Lower leg skin (tissue), 3 donors: ENCODE measurements around the gene PRODH.
"Not testable (repeated sequence)": the region's sequence is repeated elsewhere in the genome, so short reads cannot be mapped to it uniquely, and the experiment has no call there.

Experiments
- CTCF ChIP-seq, 3 donors: fragments of 450-650 bp; IDR thresholded peaks; one replicate each; pipeline ENCODE4 v1.5.1; 2016; ENCODE audit warnings: antibody characterized with exemption in 3 of 3, mild to moderate bottlenecking in 3 of 3, moderate library complexity in 2 of 3
- POLR2A ChIP-seq, 2 donors: fragments of 450-650 bp; IDR thresholded peaks; one replicate each; pipeline ENCODE4 v1.6.1; 2016 to 2017; ENCODE audit warnings: antibody characterized with exemption in 2 of 2, mild to moderate bottlenecking in 1 of 2, moderate library complexity in 1 of 2

- not testable (repeated sequence) for TF ChIP-seq CTCF, POLR2A (IDR thresholded peaks at IDR 0.05)
These were observed 22.2 kb upstream of the PRODH start for GRCh38 chr22:18958321-18958705.
